Lower leg skin (tissue), 3 donors: ENCODE results near the gene FCER1G.

Source experiments
- CTCF ChIP-seq, 3 donors: fragments of 450-650 bp; IDR thresholded peaks; one replicate each; pipeline ENCODE4 v1.5.1; 2016; ENCODE audit warnings: antibody characterized with exemption in 3 of 3, mild to moderate bottlenecking in 3 of 3, moderate library complexity in 2 of 3
- POLR2A ChIP-seq, 2 donors: fragments of 450-650 bp; IDR thresholded peaks; one replicate each; pipeline ENCODE4 v1.6.1; 2016 to 2017; ENCODE audit warnings: antibody characterized with exemption in 2 of 2, mild to moderate bottlenecking in 1 of 2, moderate library complexity in 1 of 2

- no peak for TF ChIP-seq POLR2A (IDR thresholded peaks at IDR 0.05)
- no peak for TF ChIP-seq CTCF (IDR thresholded peaks at IDR 0.05)
Observed at GRCh38 chr1:161216945-161217712, 2.0 kb downstream of the FCER1G start.
